ENCODE measurements around the gene PPM1B. TPM values are rescaled to one million over a fixed set of nuclear protein-coding genes. Genes with fewer than 3 reads are reported as not detected.

Gene PPM1B
- total and polyA plus RNA-seq, 10 of the 15 experiments (the other 5 are each of a cell fraction or from before 2014, with no cell fraction given) = 12.5 to 53.4 (median 33.7) TPM

- TF ChIP-seq USF2 (IDR thresholded peaks at IDR 0.05; ENCODE audit: borderline replicate concordance, low read depth, low read length) (no peak), CTCF (IDR thresholded peaks at IDR 0.05 in 2 of 3, conservative IDR thresholded peaks at IDR 0.05 in 1 of 3; ENCODE audit: control insufficient read depth in 2 of 3, extremely low read depth in 1 of 3, insufficient read depth in 1 of 3, low read depth in 3 of 3, low read length in 3 of 3) (no peak), ZBTB11 (CRISPR knock-in tag; IDR thresholded peaks at IDR 0.05) (no peak), YBX1 (IDR thresholded peaks at IDR 0.05) (0 out of 2 replicates have a peak, but pooled peaks have one; percentile 78), HDGF (IDR thresholded peaks at IDR 0.05) (no peak; the same call in 1 of the 2 replicates), RFX5 (IDR thresholded peaks at IDR 0.05; ENCODE audit: low read depth, low read length) (no peak), POLR2AphosphoS5 (IDR thresholded peaks at IDR 0.05; ENCODE audit: low read length) (no peak), RAD21 (IDR thresholded peaks at IDR 0.05; ENCODE audit: insufficient read depth, low read depth, low read length) (no peak), EP300 (IDR thresholded peaks at IDR 0.05; ENCODE audit: borderline replicate concordance in 1 of 2, control insufficient read depth in 1 of 2, low read depth in 2 of 2, low read length in 2 of 2) (peak; percentile 40 to 53; a peak in 1 of 4 replicates), MYC (IDR thresholded peaks at IDR 0.05; ENCODE audit: insufficient read depth, insufficient read length, insufficient replicate concordance, low read length, severe bottlenecking) (no peak), KLF5 (IDR thresholded peaks at IDR 0.05; ENCODE audit: partially characterized antibody) (no peak), IKZF1 (conservative IDR thresholded peaks at IDR 0.05) (peak; percentile 49; the same call in 1 of the 2 replicates), SUPT20H (IDR thresholded peaks at IDR 0.05; ENCODE audit: borderline replicate concordance, control insufficient read depth, low read depth, low read length) (no peak), ETV6 (conservative IDR thresholded peaks at IDR 0.05 in 1 of 2, IDR thresholded peaks at IDR 0.05 in 1 of 2; ENCODE audit: borderline replicate concordance in 1 of 2, low read depth in 1 of 2) (peak in 1 of 2 experiments; percentile 44; a peak in 1 of 4 replicates), YY1 (IDR thresholded peaks at IDR 0.05; ENCODE audit: low read depth, low read length) (no peak), SKIL (IDR thresholded peaks at IDR 0.05; ENCODE audit: low read depth, poor library complexity, severe bottlenecking) (peak; percentile 58), BHLHE40 (IDR thresholded peaks at IDR 0.05; ENCODE audit: borderline replicate concordance in 1 of 2, low read depth in 2 of 2, low read length in 1 of 2) (0 out of 4 replicates have a peak, but pooled peaks of 1 of the 2 experiments have one; percentile 35), ATF7 (IDR thresholded peaks at IDR 0.05; ENCODE audit: low read depth) (peak; percentile 73), MLLT1 (IDR thresholded peaks at IDR 0.05) (peak; percentile 88)
Observed at GRCh38 chr2:44191739-44192138, 23.1 kb downstream of the PPM1B start (continued).

Data from GM12878 (cell line).